Measurements from ENCODE around the gene GAS2L3. TPM values are rescaled to one million over a fixed set of nuclear protein-coding genes. Genes with fewer than 3 reads are reported as not detected.

The GAS2L3 gene
- total and polyA plus RNA-seq, 2 of the 8 experiments (the other 6 are each of a cell fraction or from before 2014, with no cell fraction given) = 2.1 to 19.3 TPM

DNA sequence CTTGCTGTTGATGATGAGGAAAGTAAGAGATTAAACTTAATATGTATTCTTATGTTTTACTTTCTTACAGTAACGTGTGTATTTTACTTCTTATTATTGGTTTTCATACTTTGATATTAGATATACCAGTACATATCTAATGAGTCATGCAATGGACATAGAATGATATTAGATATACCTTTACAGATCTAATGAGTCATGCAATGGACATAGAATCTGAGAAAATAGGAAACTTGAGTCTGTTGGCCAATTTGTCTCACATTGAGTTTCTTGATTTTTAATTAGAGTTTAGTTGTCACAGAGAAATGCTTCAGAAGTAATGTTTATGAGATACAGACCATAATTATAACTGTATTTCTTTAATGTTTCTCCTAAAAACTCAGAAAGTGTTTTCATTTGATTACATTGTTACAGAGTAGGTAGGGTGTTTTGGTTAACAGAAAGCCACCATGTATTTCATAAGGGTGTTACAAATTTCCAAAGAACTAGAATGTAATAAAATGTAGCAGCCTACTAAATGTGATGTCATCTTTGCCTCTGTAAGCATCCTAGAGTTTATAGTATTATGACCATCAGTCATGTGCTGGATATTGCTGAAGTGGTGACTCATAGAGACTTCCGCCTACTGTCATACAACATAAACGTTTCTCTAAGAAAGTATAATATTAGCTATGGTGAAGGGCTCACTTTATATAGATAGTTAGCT lies 3.0 kb downstream of the GAS2L3 start:
- Histone ChIP-seq H3K18ac (ENCODE audit: extremely low read depth, low read length) (no peak overlapping the region), H3K27ac (ENCODE audit: low read depth, low read length) (no peak overlapping the region), H3K27me3 (replicated peaks in 1 of 4; ENCODE audit: control insufficient read depth in 3 of 4, extremely low read depth in 1 of 4, insufficient read depth in 3 of 4, low read length in 3 of 4) (peaks cover 0 to 10% (median 6%) of the 10 kb centered on the region in 4 experiments; a peak in 4 of 7 replicates), H3K4me3 (ENCODE audit: extremely low read depth in 1 of 4, insufficient read depth in 2 of 4, low read depth in 3 of 4, low read length in 4 of 4) (no peak overlapping the region), H2BK20ac (ENCODE audit: low read length) (no peak overlapping the region), H2BK5ac (ENCODE audit: low read depth, low read length) (no peak overlapping the region), H3K23ac (ENCODE audit: insufficient read length) (no peak overlapping the region), H3K23me2 (ENCODE audit: low read depth, low read length) (peaks cover 12% of the 10 kb centered on the region), H4K91ac (replicated peaks; ENCODE audit: insufficient read length, low read length) (no peak overlapping the region), H3K36me3 (ENCODE audit: control insufficient read depth in 2 of 4, insufficient read depth in 4 of 4, low read length in 3 of 4) (no peaks in the 10 kb centered on the region), H3K4me2 (ENCODE audit: insufficient read depth in 1 of 2, low read depth in 2 of 2, low read length in 2 of 2) (no peak overlapping the region), H3K9me3 (ENCODE audit: insufficient read depth in 2 of 2, low read depth in 1 of 2, low read length in 1 of 2) (no peaks in the 10 kb centered on the region), H3K56ac (replicated peaks; ENCODE audit: insufficient read length, low read depth, low read length) (no peak overlapping the region), H2BK15ac (ENCODE audit: low read length) (no peak overlapping the region), H3K79me1 (ENCODE audit: low read depth, low read length) (no peaks in the 10 kb centered on the region; the same call in 1 of the 2 replicates), H4K20me1 (replicated peaks in 1 of 2; ENCODE audit: control insufficient read depth in 1 of 2, insufficient read depth in 2 of 2, low read length in 2 of 2) (no peaks in the 10 kb centered on the region), H2AK5ac (ENCODE audit: low read depth, low read length) (no peak overlapping the region), H3K4ac (replicated peaks; ENCODE audit: insufficient read length, low read depth, low read length) (no peak overlapping the region), H2BK12ac (ENCODE audit: low read depth, low read length) (no peak overlapping the region), H2BK120ac (replicated peaks; ENCODE audit: low read depth, low read length) (no peak overlapping the region), H2AFZ (ENCODE audit: low read length) (no peak overlapping the region), H3K9ac (replicated peaks in 1 of 4; ENCODE audit: extremely low read depth in 1 of 4, low read depth in 3 of 4, low read length in 3 of 4) (no peak overlapping the region), H3K14ac (ENCODE audit: insufficient read length) (no peak overlapping the region), H3K79me2 (ENCODE audit: control insufficient read depth in 1 of 2, insufficient read depth in 2 of 2, low read length in 2 of 2) (peaks cover 0 to 16% of the 10 kb centered on the region in 2 experiments; a peak in 1 of 4 replicates), H4K5ac (ENCODE audit: insufficient read length, low read depth, low read length) (no peak overlapping the region), H3K4me1 (replicated peaks in 1 of 4; ENCODE audit: control insufficient read depth in 3 of 4, insufficient read depth in 4 of 4, low read length in 3 of 4) (peaks cover 0 to 3% (median 3%) of the 10 kb centered on the region in 4 experiments; a peak in 3 of 7 replicates), H4K8ac (ENCODE audit: extremely low read depth, insufficient read depth, low read length) (no peak overlapping the region)
- POLR2A ChIA-PET (ENCODE audit: partially characterized antibody) = no interaction called here
- FAIRE-seq (no peak), DNase-seq (ENCODE audit: low read depth in 1 of 2, low spot score in 2 of 2) (no peak)
- WGBS, 2 experiments (ENCODE audit: extremely low coverage in 1 of 2, insufficient coverage in 1 of 2, insufficient read length in 1 of 2, insufficient replicate concordance in 2 of 2, low coverage in 1 of 2, low lambda C conversion rate in 2 of 2, missing lambda C conversion rate in 1 of 2) = 86% methylated on average over 3 of the region's 3 CpGs; no CpG with 5 or more reads in 1 of the 2 experiments
- CTCF ChIA-PET (ENCODE audit: partially characterized antibody) = no interaction called here
- TF ChIP-seq SRF (IDR thresholded peaks at IDR 0.05; ENCODE audit: low read depth, low read length) (no peak), KDM5A (IDR thresholded peaks at IDR 0.05; ENCODE audit: low read length) (no peak)
